Suprapubic skin (tissue), 4 donors: ENCODE data around the gene ATP1B1. TPM values are rescaled to one million over a fixed set of nuclear protein-coding genes. Genes with fewer than 3 reads are reported as not detected.

ENCODE experiments used
- DNase-seq, 2 donors: peaks; one replicate each; pipeline ENCODE4 v3.0.0-alpha.2; 2019; ENCODE audit warnings: low spot score in 2 of 2
- H3K27ac ChIP-seq: fragments of 200-600 bp; sonication (generic); one replicate; pipeline ENCODE4 v1.5.1; 2019
- H3K27me3 ChIP-seq: fragments of 200-600 bp; sonication (generic); one replicate; pipeline ENCODE4 v1.5.1; 2019
- H3K36me3 ChIP-seq: fragments of 200-600 bp; sonication (generic); one replicate; pipeline ENCODE4 v1.5.1; 2019
- H3K4me1 ChIP-seq: fragments of 200-600 bp; sonication (generic); one replicate; pipeline ENCODE4 v1.5.1; 2019
- H3K4me3 ChIP-seq: fragments of 200-600 bp; sonication (generic); one replicate; pipeline ENCODE4 v1.5.1; 2019; ENCODE audit warnings: mild to moderate bottlenecking
- H3K9me3 ChIP-seq: fragments of 200-600 bp; sonication (generic); one replicate; pipeline ENCODE4 v1.5.1; 2019
- CTCF ChIP-seq, 2 donors: fragments of 200-600 bp in 1 of 2; fragments of 450-650 bp in 1 of 2; sonication (generic) in 1 of 2; IDR thresholded peaks; one replicate each; pipeline ENCODE4 v1.5.1; 2016 to 2019; ENCODE audit warnings: antibody characterized with exemption in 2 of 2, mild to moderate bottlenecking in 1 of 2, moderate library complexity in 1 of 2
- EP300 ChIP-seq: sonication (generic); formaldehyde crosslinking; IDR thresholded peaks from one replicate; pipeline ENCODE4 v1.6.1; 2017; ENCODE audit warnings: antibody characterized with exemption
- POLR2A ChIP-seq, 2 donors: fragments of 450-650 bp; IDR thresholded peaks; one replicate each; pipeline ENCODE4 v1.6.1; 2017; ENCODE audit warnings: antibody characterized with exemption in 2 of 2, mild to moderate bottlenecking in 2 of 2, moderate library complexity in 2 of 2
- POLR2AphosphoS5 ChIP-seq, 3 donors: sonication (generic); formaldehyde crosslinking; IDR thresholded peaks; one replicate each; pipeline ENCODE4 v1.6.1; 2017; ENCODE audit warnings: antibody characterized with exemption in 3 of 3
- WGBS: methylation state at CpG from one replicate; pipeline ENCODE4 v1.1.5; 2018; 5-methylcytosine and 5-hydroxymethylcytosine counted together
- total RNA-seq, 4 donors: library from RNA; depleted of rRNA; stranded (reverse); fragments of >200 nt; gene quantifications; one replicate each; pipeline ENCODE4 v1.1.0, GENCODE V29; 2016

The ATP1B1 gene
- total RNA-seq, 4 donors from 2014 or later: 63.3 to 150 (median 108) TPM

GRCh38 chr1:169141356-169141755 is 34.9 kb downstream of the ATP1B1 start:
- no peak for DNase-seq
- Histone ChIP-seq H3K4me1 (no peaks in the 10 kb centered on the region), H3K4me3 (no peak overlapping the region), H3K27ac (no peak overlapping the region), H3K27me3 (no peaks in the 10 kb centered on the region), H3K36me3 (no peaks in the 10 kb centered on the region), H3K9me3 (no peaks in the 10 kb centered on the region)
- 84% methylated on average over 3 of the region's 3 CpGs for WGBS
- TF ChIP-seq POLR2A (IDR thresholded peaks at IDR 0.05): no peak
- TF ChIP-seq CTCF (IDR thresholded peaks at IDR 0.05): no peak
- no peak for TF ChIP-seq EP300
- TF ChIP-seq POLR2AphosphoS5 (IDR thresholded peaks at IDR 0.05): no peak

GRCh38 chr1:169142129-169142528 is 35.6 kb downstream of the ATP1B1 start:
- Histone ChIP-seq H3K4me1 (no peaks in the 10 kb centered on the region), H3K4me3 (no peak overlapping the region), H3K36me3 (no peaks in the 10 kb centered on the region), H3K27ac (no peak overlapping the region), H3K27me3 (no peaks in the 10 kb centered on the region), H3K9me3 (no peaks in the 10 kb centered on the region)
- no peak for DNase-seq
- 86% methylated on average over 1 of the region's 1 CpG for WGBS
- TF ChIP-seq CTCF (IDR thresholded peaks at IDR 0.05) (no peak), POLR2AphosphoS5 (IDR thresholded peaks at IDR 0.05) (no peak), POLR2A (IDR thresholded peaks at IDR 0.05) (no peak), EP300 (no peak)

DNA sequence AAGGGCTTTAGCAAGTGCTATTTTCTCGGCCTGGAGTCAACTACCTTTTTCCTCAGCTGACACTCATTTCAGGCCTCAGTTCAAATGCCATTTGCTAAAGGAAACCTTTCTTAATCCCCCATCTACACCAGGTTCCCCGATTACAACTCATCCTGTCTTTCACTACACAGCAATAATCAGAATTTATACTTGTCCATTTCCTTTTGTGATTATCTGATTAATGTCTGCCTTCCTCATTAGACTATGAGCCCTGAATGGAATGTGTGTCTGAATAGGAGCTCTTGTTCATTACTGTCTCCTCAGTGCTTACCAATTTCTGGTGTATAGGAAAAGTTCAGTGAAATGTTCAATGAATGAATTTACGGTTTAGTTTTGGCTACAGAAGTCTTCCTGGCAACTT is 36.9 kb downstream of the ATP1B1 start:
- H3K9me3 ChIP-seq: no peaks in the 10 kb centered on the region
- H3K36me3 ChIP-seq: no peaks in the 10 kb centered on the region
- no peaks in the 10 kb centered on the region for H3K27me3 ChIP-seq
- H3K27ac ChIP-seq: no peak overlapping the region
- DNase-seq: no peak
- no peak overlapping the region for H3K4me3 ChIP-seq
- TF ChIP-seq CTCF (IDR thresholded peaks at IDR 0.05): no peak
- TF ChIP-seq POLR2A (IDR thresholded peaks at IDR 0.05): no peak
- no peak for TF ChIP-seq EP300
- no peak for TF ChIP-seq POLR2AphosphoS5 (IDR thresholded peaks at IDR 0.05)
- WGBS: 82% methylated on average over 3 of the region's 3 CpGs
- H3K4me1 ChIP-seq: no peaks in the 10 kb centered on the region

GRCh38 chr1:169143984-169144383 is 37.5 kb downstream of the ATP1B1 start:
- H3K9me3 ChIP-seq: no peaks in the 10 kb centered on the region
- H3K36me3 ChIP-seq: no peaks in the 10 kb centered on the region
- no peaks in the 10 kb centered on the region for H3K4me1 ChIP-seq
- no peak overlapping the region for H3K4me3 ChIP-seq
- no peak overlapping the region for H3K27ac ChIP-seq
- H3K27me3 ChIP-seq: no peaks in the 10 kb centered on the region
- no peak for TF ChIP-seq EP300
- TF ChIP-seq POLR2AphosphoS5 (IDR thresholded peaks at IDR 0.05): no peak
- TF ChIP-seq CTCF (IDR thresholded peaks at IDR 0.05): no peak
- TF ChIP-seq POLR2A (IDR thresholded peaks at IDR 0.05): no peak
- DNase-seq: no peak

GRCh38 chr1:169144941-169145626 is 38.6 kb downstream of the ATP1B1 start:
- no peak overlapping the region for H3K4me3 ChIP-seq
- H3K9me3 ChIP-seq: no peaks in the 10 kb centered on the region
- no peaks in the 10 kb centered on the region for H3K27me3 ChIP-seq
- no peak overlapping the region for H3K27ac ChIP-seq
- no peaks in the 10 kb centered on the region for H3K4me1 ChIP-seq
- no peaks in the 10 kb centered on the region for H3K36me3 ChIP-seq
- 88% methylated on average over 7 of the region's 7 CpGs for WGBS
- TF ChIP-seq POLR2A (IDR thresholded peaks at IDR 0.05) (no peak), POLR2AphosphoS5 (IDR thresholded peaks at IDR 0.05) (no peak), EP300 (no peak), CTCF (IDR thresholded peaks at IDR 0.05) (no peak)
- DNase-seq: no peak
